NCI-H748 (cell line): Measurements from ENCODE around the gene LCP2.

Experiments used
- DNase-seq: peaks from one replicate; lab custom pipeline; 2025; ENCODE audit not compliant: unreplicated experiment; lab: John Stamatoyannopoulos, UW

Gene LCP2

DNA sequence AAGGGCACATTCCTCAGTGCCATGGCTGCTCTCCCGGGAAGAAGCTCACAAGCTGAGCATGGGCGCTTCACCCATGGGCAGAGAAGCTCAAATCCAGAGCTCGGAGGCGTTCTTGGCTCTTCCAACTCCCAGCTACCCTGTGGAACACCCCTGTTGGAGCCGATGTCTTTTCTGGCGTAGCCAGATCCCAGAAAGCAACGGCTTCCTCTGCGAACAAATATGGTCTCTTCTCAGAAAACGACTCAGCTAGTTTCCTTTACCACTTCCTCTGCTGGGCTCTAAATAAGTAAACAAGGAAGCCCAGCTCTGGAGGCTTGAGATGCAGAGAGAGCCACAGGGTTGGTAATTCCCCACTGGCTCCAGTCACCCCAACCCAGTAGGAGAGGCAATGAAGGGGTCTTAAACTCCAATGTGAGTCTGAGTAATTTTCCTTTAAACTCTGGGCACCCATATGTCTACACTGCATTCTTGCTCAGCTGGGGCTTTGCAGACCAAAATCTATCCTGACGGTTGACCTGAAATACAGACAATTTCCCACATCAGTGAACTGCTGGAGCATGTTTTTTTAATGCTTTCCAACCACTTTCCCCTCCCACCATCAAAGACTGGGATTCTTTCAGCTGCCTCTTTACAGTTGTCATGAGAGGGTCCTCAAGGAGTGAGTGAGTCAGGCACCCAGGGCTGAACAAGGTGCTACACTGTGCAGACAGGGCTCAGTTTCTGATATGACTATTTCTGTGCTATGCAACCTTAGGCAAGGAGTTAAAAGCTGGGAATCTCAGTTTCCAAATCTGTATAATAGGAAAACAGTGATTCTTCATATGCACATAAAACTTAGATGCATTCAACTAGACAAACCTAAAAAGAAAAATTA lies at the start of gene LCP2:
TSS of gene LCP2 (minus strand) at position 189 of the 874 bp plus-strand sequence. CDS start at position 23, 166 bp downstream.
- DNase-seq: no peak

DNA sequence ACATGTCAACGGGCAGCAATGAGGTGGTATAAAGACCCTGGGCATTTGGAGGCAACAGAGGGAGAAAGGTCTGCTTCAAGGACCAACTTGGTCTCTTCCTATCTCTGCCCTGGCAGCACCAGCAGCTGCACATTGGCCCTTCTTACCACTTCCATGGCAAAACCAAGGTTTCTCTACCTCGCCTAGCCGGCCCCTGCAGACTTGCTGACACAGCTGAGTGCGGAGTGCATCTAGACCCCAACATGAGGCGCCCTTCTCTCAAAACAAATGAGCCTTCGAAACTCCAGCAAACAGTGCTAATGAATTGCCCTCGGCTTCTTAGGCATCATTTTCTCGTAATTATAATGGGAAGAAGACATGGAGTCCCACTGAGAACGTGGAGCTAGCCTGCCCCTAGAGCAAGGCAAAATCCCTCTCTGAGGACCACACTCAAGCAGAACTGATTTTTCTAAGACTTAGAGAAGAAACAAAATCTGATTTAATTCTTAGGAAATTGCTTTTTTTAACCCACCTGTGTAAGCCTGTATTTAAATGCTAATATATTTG lies 49.5 kb upstream of the LCP2 start:
- no peak for DNase-seq

DNA sequence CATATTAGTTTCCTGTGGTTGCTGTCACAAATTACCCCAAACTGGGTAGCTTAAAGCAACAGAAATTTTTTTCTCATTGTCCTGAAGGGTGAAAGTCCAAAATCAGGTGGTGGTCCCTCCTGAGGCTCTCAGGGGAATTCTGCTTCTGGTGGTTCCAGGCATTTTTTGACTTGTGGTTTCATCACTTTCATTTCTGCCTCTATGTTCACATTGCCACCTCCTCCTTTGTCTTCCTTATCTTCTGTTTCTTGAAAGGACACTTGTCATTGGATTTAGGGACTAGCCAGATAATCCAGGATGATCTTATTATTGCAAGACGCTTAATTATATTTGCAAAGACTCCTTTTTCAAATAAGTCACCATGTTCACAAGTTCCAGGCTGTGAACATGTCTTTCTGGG lies 48.4 kb upstream of the LCP2 start:
- no peak for DNase-seq

DNA sequence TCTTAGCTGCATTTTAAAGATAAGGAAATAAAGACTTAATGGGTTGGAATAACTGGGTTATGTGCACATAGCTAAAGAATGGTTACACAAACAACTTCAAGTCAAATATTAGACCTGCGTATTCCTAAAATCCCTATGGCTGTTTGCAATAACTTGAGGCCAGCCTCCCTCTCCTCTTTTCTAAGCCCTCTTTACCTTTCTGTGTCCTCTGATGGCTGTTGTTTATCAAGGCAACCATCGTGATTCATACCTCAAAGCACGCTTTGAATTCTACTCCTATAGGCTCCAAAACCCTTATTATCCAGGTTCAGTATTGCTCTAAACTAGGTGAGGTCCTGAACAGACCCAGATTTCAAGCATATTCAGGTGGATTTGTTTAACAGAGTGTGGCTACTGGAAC lies 45.6 kb upstream of the LCP2 start:
- DNase-seq: no peak

DNA sequence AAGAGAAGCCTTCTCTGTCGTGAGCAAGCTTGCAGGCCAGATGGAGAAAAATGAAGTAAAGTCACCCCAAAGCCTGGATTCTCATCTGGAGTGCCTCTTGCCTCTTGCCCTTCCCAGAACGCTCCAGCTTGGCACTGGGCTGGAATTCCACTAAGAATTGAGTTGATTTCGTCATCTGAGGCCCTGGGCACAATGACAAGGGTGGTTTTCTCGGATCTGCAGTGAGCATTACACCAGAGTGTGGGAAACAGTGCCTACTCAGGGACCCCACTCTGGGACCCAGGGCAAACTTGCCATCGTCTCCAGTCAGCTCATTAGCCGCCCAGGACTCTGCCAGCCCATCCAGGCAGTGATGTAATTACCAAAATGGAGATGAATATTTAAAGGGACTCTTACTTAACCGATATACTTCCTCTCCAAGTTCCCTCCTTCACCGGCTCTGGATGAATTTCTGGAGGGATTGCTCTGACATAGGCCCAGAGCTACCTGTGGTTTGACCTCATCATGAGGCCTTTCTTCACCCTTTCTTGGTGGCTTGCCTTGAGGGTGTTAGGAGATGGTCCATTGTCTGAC lies 44.7 kb upstream of the LCP2 start:
- no peak for DNase-seq

DNA sequence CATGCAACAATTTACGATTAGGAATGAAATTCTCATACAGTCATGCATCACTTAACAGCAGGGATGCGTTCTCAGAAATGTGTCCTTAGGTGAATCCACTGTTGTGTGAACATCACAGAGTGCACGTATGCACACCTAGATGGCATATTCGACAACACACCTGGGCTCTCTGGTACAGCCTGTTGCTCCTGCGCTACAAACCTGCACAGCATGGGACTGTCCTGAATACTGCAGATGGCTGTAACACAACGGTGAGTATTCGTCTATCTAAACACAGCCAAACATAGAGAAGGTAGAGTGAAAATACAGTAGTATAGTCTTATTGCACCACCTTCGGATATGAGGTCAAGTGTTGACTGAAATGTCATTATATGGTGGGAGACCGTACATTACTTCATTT lies 44.0 kb upstream of the LCP2 start:
- peak; percentile 35 for DNase-seq

DNA sequence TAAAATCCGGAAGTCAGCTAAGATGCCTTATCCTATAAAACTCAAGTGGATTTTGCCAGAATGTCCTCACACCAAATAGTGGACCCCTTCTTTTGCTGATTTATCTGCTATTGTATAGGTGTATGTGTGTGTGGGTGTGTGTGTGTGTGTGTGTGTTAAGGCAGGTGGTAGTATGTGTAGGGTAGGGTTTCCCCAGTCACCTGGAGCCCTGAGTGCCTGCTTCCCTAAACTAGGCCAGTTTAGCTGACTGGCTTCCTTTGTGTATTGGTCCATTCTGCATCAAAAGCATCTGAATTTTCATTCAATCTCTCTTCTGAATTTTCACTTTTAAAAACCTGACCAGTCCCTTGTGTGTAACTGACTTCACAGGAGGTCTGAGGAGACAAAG lies 42.2 kb upstream of the LCP2 start:
- DNase-seq: no peak

DNA sequence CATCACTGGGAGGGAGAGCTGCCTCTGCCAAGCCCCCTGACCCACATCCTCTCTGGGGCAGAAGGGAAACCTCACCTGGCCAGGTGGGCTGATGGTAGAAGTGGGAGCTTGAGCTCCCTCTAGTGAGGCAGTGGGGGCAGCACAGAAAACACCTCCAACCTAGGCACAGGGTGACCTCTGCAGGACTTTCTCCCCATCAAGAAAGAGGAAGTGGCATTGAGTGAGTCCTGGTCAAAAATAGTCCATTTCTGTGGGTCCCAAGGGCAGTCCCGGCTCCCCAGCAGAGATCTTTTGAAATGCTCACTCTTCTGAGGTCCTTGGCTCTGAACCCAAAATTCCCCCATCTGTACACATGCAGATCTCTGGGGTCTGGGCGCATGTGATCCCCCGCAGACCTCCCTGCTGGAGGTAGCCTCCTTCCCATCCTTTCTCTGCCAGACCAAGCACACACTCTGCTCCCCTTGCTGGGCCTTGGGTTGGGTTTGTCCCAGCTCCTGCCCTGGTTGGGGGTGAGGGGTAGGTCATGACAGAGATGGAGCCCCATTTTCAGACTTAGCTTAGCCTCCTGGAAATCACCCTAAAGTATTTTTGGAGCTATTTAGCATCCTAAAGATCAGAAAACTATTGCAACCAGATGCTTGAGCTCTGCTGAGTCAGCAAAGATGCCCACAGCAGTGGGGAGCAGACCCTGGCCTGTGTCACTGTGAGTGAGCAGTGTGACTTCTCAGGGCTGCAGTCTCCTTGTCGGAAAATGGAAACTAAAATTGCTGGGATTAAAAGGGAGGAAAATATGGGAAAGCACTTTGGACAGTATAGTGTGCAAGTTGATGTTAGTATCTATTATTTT lies 41.6 kb upstream of the LCP2 start:
- DNase-seq: peak; percentile 76

DNA sequence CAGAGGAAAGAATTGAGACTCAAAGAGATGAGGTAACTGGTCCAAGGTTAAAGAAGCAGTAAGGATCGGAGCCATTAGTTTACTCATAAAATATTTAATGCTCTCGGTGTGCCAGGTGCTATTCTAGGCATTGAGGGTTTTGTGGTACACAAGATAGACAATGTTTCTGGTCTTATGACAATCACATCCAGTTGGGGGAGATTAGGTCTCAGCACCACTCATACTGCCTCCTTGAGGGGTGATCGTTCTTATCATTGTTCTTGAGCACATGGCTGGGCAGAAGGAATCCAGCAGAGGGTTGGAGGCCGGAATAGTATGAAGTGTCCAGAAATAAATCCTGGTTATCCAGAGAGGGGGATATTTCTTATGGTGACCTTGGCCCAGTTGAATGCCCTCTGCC lies 40.7 kb upstream of the LCP2 start:
- DNase-seq: no peak

DNA sequence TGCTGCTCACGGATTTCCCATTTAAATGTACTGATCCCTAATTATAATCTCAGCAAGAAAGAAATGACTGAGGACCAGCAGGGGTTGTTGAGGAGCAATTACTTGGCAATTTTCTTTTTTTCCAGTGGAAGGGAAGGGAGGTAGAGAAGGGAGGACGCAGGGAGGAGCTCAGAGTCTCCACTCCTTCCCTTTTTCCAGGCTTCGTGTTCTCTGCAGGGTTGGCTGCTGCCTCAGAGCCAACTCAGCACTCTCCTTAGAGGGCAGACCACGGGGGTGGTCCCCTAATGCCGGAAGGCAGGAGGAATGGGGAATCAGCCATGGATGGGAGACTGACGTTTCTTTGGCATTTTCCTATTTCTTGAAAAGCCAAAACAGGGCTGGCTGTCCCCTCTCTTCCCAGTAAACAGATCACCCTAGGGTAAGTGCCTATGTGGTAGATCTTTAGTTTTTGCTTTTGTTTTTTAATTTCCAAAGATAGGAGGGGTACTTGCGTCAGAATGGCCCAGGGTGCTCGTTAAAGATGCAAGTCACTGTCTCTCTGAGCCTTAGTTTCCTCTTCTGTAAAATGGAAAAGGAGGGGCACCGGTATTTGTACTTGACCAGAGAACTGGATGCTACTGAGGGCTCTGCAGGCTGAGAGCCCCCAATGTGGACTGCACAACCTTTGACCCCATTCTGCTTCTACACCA lies 39.6 kb upstream of the LCP2 start:
- DNase-seq: peak; percentile 44

DNA sequence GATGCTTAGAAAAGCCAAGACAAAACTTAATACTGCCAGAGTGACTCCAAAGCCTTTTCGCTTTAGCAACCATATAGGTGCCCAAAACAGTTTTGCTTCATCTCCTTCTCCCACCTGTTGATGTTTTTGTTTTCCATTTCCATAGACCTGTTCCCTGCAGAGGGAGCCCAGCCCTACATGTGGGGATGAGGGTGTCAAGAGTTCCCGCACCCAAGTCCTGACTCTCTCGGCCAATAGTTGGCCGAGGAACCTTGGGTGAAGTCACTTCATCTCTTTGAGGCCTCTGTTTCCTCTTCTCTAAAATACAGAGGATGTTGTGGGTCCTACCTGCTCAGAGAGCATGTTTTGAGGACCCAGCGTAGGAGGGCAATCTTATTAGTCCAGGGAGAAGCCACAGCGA lies 38.5 kb upstream of the LCP2 start:
- no peak for DNase-seq

DNA sequence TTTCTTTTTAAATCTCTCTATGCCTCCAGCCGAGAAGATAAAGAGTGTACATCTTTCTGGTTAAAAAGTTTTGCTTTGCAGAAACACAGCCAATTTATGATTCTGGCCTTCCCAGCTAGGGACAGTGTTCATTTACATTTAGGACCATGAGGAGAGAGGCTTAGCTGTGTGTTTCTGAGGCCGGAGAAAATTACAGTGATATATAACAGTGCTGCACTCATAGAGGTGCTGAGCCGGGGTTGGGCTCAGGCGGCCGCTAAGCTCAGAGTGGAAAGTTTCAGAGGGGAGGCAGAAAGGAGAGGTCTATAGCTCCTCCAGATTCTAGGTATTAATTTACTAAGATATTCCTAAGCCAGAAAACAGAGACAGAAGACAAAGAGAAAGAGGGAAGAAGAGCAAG lies 37.0 kb upstream of the LCP2 start:
- DNase-seq: no peak

DNA sequence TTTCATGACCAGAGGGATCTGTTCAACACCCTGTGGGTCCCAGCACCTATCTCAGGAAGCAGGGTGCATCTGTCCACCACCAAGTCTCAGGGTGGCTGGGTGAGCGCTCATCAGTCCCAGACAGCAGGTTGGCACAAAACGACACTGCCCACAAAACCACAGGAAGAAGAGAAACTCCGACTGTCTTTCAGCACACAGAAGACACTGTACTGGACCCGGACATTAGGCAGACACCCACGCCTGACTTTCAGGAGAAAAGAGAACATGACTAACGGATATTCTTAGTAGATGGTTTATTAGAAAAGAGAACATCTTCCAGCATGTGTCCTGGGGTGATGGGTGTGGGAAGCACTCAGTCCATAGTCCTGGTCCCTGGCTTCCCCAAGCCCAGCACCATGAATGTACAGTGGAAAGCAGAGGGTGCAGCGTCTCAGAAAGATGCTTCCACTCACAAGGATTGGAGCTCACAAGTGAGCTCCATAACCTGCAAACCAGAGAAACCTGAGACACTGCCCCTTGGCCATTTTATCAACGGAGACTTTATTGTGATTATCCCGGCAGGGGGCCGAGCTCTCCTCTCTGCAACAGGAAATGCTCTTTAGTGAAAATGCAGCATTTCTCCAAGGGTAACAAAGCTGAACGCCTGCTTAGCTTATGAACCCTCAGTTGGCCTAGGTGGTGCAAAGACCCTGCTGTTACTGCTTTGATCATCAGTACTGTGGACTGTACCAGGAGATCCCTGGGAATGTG lies 35.8 kb upstream of the LCP2 start:
- peak; percentile 91 for DNase-seq

DNA sequence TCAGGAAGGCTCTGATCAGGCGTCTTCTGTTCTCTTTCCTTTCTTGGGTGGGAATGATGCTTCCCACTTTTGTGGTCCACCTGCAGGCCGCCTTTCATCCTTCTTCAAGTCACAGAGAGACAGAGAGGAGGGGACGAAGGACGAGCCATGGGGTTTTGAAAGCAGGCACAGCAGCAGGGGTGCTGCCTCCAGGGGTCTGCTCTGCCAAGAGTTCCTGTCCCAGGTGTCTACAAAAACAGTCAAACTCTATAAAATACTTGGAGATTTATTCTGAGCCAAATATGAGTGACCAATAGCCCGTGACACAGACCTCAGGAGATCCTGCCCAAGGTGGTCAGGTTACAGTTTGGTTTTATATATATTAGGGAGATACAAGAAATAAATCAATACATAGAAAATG lies 34.5 kb upstream of the LCP2 start:
- no peak for DNase-seq

DNA sequence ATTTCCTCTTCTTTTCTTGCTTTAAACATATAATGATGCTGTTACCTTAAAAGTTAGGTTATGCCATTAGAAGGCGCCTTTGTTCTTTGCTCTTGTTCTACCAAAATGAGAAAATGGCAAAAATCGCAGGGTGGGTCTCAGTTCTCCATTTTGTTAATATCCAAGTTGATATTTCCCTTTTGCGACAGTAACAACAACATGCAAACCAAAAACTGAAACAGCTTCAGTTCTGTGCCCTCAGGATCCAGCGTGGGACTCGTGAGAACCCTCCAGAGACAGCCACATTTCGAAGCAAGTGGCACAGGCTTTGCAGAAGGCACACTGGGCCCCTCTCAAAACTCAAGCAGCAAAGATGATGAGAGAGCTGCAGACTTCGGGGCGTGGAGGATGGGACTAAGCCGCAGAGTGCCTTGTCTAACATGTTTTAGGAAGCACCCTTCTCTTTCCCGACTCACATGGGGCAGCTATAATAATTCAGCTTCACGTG lies 33.0 kb upstream of the LCP2 start:
- DNase-seq: no peak

DNA sequence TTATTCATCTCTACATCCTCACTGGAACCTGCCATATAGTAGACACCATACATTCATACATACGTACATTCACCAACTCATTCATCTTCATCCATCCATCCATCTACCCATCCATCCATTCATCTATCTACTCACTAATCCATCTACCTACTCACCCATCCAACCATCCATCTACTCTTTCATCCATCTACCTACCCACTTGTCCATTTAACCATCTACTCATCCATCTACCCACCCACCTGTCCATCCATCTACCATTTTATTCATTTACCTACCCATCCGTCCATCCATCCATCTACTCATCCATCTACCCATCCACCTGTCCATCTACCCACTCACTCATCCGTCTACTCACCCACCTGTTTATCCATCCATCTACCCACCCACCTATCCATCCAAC lies 31.9 kb upstream of the LCP2 start:
- no peak for DNase-seq

DNA sequence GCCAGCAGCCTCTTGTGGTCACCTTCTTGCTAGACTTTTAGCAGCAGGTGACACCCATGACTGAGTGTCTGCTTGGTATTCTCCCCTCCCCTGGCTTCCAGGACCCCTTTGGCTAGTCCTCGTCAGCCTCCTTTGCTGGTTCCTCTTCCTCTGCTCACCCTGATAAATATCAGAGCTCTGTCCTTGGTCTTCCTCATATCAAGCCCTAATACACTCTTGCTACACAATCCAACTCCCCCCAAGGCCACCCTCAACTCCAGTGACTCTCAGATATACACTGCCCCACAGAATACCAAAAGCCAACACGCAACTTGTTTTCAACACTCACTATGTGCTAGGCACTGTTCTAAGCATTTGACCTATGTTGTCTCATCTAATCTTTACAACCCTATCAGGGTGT lies 30.3 kb upstream of the LCP2 start:
- no peak for DNase-seq

DNA sequence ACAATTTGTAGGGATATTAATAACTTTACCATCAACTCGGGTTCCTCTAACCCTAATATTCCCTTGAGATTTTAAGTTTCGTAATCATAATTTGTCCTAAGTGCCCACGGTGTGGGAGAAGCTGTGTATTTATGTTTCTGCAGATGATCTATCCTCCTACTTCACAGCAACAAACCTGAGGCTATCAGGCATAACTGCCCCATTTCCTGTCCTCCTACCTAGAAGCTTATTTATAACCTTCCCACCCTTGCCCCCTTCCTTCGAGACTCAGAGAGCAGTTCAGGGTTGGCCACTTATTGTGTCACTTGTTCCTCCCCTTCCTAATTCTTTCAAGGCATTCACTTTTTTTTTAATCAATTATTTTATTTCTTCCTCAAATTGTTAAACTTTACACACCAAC lies 29.6 kb upstream of the LCP2 start:
- no peak for DNase-seq

DNA sequence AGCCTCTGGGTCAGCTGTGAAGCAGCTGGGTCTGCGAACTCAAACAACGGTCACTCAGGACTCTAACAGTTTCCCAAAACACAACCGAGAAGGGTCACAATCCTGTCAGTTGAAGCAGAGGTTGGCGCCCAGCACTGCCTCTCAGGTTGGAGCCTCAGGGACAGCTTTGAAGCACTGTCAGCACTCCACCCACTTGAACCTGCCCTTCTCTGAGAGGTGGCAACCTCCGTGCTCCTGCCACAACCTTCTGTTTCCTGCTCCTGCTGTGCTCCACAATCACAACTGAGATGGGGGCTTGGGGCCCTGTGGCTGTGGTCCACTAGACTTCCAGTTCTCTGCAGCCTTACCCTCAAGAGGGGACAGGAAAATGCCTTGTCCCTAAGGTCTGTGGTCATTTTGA lies 21.7 kb upstream of the LCP2 start:
- no peak for DNase-seq

DNA sequence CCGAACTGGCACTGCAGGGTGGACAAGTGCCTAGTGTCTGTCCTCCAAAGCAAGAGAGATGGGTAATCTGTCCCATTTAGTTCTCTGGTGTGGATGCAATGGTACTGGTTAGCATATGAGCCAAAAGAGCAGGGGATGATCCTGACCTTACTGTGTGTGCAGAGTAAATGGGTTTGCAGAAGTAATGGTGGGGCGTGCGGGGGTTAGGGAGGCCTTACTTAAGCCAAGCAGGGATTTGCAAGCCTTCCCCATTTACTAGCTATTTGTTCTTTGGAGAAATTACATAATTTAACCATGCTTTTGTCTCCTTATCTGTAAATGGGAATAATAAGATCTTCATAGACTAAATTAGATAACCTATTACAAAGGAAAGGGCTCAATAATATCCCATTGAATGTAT lies 19.9 kb upstream of the LCP2 start:
- no peak for DNase-seq
